HepG2 (cell line): ENCODE results near the gene NEURL1B. TPM values are rescaled to one million over a fixed set of nuclear protein-coding genes. Genes with fewer than 3 reads are reported as not detected.
A peak's percentile ranks its signal among the peaks of the same experiment; 100 is the strongest.

ENCODE experiments used
- ATAC-seq: fragments of 200-7000 bp; cut with Tn5 transposase; 3 replicates; pipeline ENCODE4 v1.9.1; 2020; ENCODE audit warnings: mild to moderate bottlenecking, moderate library complexity
- BruUV-seq: library from RNA; stranded (reverse); fragments of 400-500 nt; replicated peaks from 2 replicates; lab custom pipeline; 2021; lab: Mats Ljungman, UMichigan
- CTCF ChIA-PET: fragments of 300-600 bp; formaldehyde crosslinking; extraction: SDS; loops from one replicate; lab custom pipeline; 2021; ENCODE audit warnings: low total read pairs, inconsistent platforms, low intra/inter-chr PET ratio; lab: Yijun Ruan, JAX
- POLR2A ChIA-PET: fragments of 350-600 bp; sonication (Branson Sonifier 250); formaldehyde crosslinking; loops from one replicate; lab custom pipeline; 2020; ENCODE audit warnings: antibody characterized with exemption, inconsistent platforms; lab: Yijun Ruan, JAX
- DNase-seq: peaks from one replicate; pipeline ENCODE4 v3.0.0-alpha.2; 2015; ENCODE audit warnings: low spot score
- FAIRE-seq: peaks from 3 replicates; lab custom pipeline; 2011; peaks lifted over from hg19 to GRCh38; lab: Jason Lieb, UNC
- H2AFZ ChIP-seq: one replicate; pipeline ENCODE4 v1.6.1; 2011; ENCODE audit warnings: low read length, inconsistent platforms
- H3K27ac ChIP-seq: fragments of 300-600 bp; 3 replicates; pipeline ENCODE4 v1.8.0; 2011; ENCODE audit warnings: mixed run types, mild to moderate bottlenecking, mixed read lengths, low read length, inconsistent platforms; ENCODE audit not compliant: insufficient read depth; ENCODE audit errors: extremely low read length
- H3K27me3 ChIP-seq, 2 experiments: fragments of 200-600 bp in 1 of 2; 2 replicates in 1 of 2; 3 replicates in 1 of 2; pipeline versions ENCODE4 v1.6.0 to v1.8.0; 2011; ENCODE audit warnings: low read length in 2 of 2, mild to moderate bottlenecking in 2 of 2, moderate library complexity in 2 of 2, inconsistent platforms in 1 of 2; ENCODE audit not compliant: insufficient read depth in 2 of 2, control insufficient read depth in 1 of 2
- H3K36me3 ChIP-seq, 2 experiments: fragments of 200-600 bp in 1 of 2; replicated peaks in 1 of 2; 2 replicates in 1 of 2; 3 replicates in 1 of 2; pipeline versions ENCODE4 v1.5.1 to v1.8.0; 2011; ENCODE audit warnings: low read length in 2 of 2, inconsistent platforms in 1 of 2; ENCODE audit not compliant: insufficient read depth in 2 of 2, control insufficient read depth in 1 of 2
- H3K4me1 ChIP-seq: 2 replicates; pipeline ENCODE4 v1.5.1; 2012; ENCODE audit warnings: low read length, inconsistent platforms; ENCODE audit not compliant: insufficient read depth
- H3K4me2 ChIP-seq: 2 replicates; pipeline ENCODE4 v1.6.0; 2011; ENCODE audit warnings: low read depth, low read length, inconsistent platforms
- H3K4me3 ChIP-seq, 3 experiments: fragments of 200-600 bp in 1 of 3; sonication (generic), shearing (Covaris generic) in 1 of 3; replicated peaks in 1 of 3; 2 replicates each; pipeline ENCODE4 v1.5.1; 2011 to 2016; ENCODE audit warnings: low read length in 3 of 3, inconsistent platforms in 2 of 3, low read depth in 2 of 3, mild to moderate bottlenecking in 2 of 3, control low read depth in 1 of 3, mixed read lengths in 1 of 3; ENCODE audit not compliant: insufficient read depth in 1 of 3
- H3K79me2 ChIP-seq: one replicate; pipeline ENCODE4 v1.6.1; 2011; ENCODE audit warnings: low read length, inconsistent platforms; ENCODE audit not compliant: insufficient read depth
- H3K9ac ChIP-seq: 2 replicates; pipeline ENCODE4 v1.6.0; 2011; ENCODE audit warnings: mild to moderate bottlenecking, low read depth, low read length, inconsistent platforms; ENCODE audit not compliant: insufficient read depth
- H3K9me3 ChIP-seq: 2 replicates; pipeline ENCODE4 v1.5.1; 2012; ENCODE audit warnings: mild to moderate bottlenecking, low read length
- H4K20me1 ChIP-seq: 2 replicates; pipeline ENCODE4 v1.6.0; 2011; ENCODE audit warnings: inconsistent platforms, mild to moderate bottlenecking, low read length, moderate library complexity; ENCODE audit not compliant: insufficient read depth
- CTCF ChIP-seq: sonication (generic); formaldehyde crosslinking; IDR thresholded peaks from 2 replicates; pipeline ENCODE4 v1.5.0; 2020; ENCODE audit warnings: mild to moderate bottlenecking, missing genetic modification reagents, moderate library complexity
- FOSL1 ChIP-seq: sonication (generic); formaldehyde crosslinking; IDR thresholded peaks from 2 replicates; pipeline ENCODE4 v1.9.0; 2021; ENCODE audit warnings: missing genetic modification reagents, borderline replicate concordance
- FOXA1 ChIP-seq, 2 experiments: fragments of 450-650 bp in 1 of 2; sonication (generic) in 1 of 2; formaldehyde crosslinking in 1 of 2; IDR thresholded peaks; 2 replicates each; pipeline versions ENCODE4 v1.4.0 to v1.6.1; 2016 to 2020; ENCODE audit warnings: missing genetic modification reagents in 1 of 2
- MXI1 ChIP-seq: IDR thresholded peaks from 3 replicates; pipeline ENCODE4 v1.6.1; 2012; ENCODE audit warnings: low read depth, low read length, inconsistent platforms, borderline replicate concordance
- REPIN1 ChIP-seq: sonication (generic); formaldehyde crosslinking; IDR thresholded peaks from 2 replicates; pipeline ENCODE4 v1.8.0; 2022; ENCODE audit warnings: missing genetic modification reagents, low read depth, mild to moderate bottlenecking, borderline replicate concordance
- ZBTB7B ChIP-seq: sonication (generic); formaldehyde crosslinking; IDR thresholded peaks from 2 replicates; pipeline ENCODE4 v1.4.0; 2020; ENCODE audit warnings: missing genetic modification reagents
- ZNF256 ChIP-seq: sonication (generic); formaldehyde crosslinking; conservative IDR thresholded peaks from 2 replicates; pipeline ENCODE4 v1.4.0; 2020; ENCODE audit warnings: missing genetic modification reagents
- WGBS: methylation state at CpG from one replicate; pipeline ENCODE4 v1.1.6; 2017; ENCODE audit warnings: low lambda C conversion rate; 5-methylcytosine and 5-hydroxymethylcytosine counted together
- in situ Hi-C: cut with HindIII; loops from 2 replicates; pipeline ENCODE4 v1.10.0; 2017; ENCODE audit warnings: low pct_unique_long_range_greater_than_20kb; ENCODE audit not compliant: extremely low pct_ligation_motif_present
- intact Hi-C: fragments of 100-400 bp; cut with micrococcal nuclease; formaldehyde crosslinking; loops from one replicate; pipeline ENCODE4 v1.10.0; 2022; ENCODE audit not compliant: unreplicated experiment
- polyA plus RNA-seq, 8 experiments: library from polyadenylated mRNA; depleted of rRNA in 3 of 8; stranded (reverse) in 7 of 8; unstranded in 1 of 8; fragments of >200 nt; fragmentation: Illumina TruSeq in 4 of 8; extraction: Trizol in 4 of 8; gene quantifications; 2 replicates each; pipeline versions ENCODE4 v1.2.1 to v1.2.3, GENCODE V29; 2011 to 2016; ENCODE audit warnings: low read depth in 4 of 8, missing spikeins in 1 of 8, mixed read lengths in 1 of 8; ENCODE audit not compliant: insufficient read depth in 1 of 8
- total RNA-seq, 5 experiments: library from RNA; depleted of rRNA; stranded (reverse); fragments of >200 nt; fragmentation: Illumina TruSeq; extraction: Trizol; gene quantifications; 2 replicates each; pipeline ENCODE4 v1.2.3, GENCODE V29; 2016; ENCODE audit warnings: low read depth in 1 of 5
- TF ChIP-seq, protein P1 (sequence below): fragments of 450-650 bp; IDR thresholded peaks from 2 replicates; pipeline ENCODE4 v1.6.1; 2017; ENCODE audit warnings: mild to moderate bottlenecking
- TF ChIP-seq, protein P2 (sequence below): sonication (generic); formaldehyde crosslinking; IDR thresholded peaks from 2 replicates; pipeline ENCODE4 v1.4.0; 2020; ENCODE audit warnings: missing genetic modification reagents

Gene NEURL1B
- total and polyA plus RNA-seq, 2 of the 13 experiments (the other 11 are each of a cell fraction or from before 2014, with no cell fraction given), result 0.09 to 0.13 TPM

DNA sequence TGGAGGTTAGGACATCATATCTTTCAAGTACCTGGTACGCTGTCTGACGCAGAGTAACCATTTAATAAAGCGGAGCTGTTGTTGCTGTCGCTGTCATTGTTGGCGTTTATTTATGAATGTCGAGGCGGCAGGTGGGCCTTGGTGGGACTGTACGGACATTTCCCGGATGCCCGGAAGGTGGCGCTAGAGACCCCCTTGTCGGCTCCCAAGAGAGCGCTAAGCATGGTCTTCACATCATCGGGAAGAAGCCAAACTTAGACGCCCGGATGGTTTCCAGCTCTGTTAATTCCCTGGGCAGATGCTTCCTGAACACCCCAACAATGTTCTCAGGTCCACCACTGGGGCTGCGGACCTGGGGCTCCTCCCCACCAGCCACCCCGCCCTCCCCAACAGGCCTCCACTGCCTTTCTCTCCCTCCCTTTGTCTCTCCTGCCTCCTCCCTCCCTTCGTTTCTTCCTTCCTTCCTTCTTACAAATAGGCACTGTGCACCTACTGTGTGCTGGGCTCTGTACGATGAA, 75.8 kb downstream of the NEURL1B start (continued):
- peak; percentile 22; the same call in 1 of the 3 replicates for TF ChIP-seq MXI1
- no peak for TF ChIP-seq FOXA1 (IDR thresholded peaks at IDR 0.05)
- no peak for TF ChIP-seq FOXA1 (CRISPR knock-in tag; IDR thresholded peaks at IDR 0.05)
- TF ChIP-seq ZBTB7B (CRISPR knock-in tag), result 0 out of 2 replicates have a peak, but pooled peaks have one; percentile 15
- peak; percentile 87 for TF ChIP-seq CTCF

DNA sequence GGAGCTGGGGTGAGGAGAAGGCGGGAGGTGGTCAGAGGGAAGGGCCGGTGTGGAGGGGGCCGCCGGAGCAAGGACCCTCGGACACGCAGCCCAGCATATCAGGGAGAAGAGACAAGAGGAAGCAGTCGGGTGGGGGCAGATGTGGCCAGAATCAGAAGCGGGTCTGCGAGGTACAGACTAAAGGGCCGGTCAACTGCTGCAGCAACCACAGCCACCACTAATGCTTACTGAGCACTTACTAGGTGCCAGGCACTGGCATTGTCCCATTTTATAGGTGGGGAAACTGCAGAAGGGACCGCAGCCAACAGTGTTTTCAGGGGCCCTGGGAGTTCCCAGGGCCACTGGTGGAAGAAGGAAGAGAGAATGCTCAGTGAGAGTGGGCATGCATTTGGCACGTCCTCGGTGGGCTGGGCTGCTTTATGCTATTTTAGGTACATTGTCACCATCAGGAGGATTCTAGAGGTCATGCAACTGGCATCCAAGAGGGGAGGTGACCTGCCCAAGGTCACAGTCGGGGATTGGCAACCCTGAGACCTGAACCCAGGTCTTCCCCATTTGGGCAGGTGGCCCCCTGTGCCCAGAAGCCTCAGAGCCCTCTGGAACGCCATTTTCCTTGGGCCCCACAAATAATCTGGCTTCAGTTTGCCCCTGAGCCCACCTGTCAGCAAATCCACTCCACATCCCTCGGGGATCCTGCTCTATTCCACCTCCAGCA, 76.6 kb downstream of the NEURL1B start:
- no peak for FAIRE-seq
- Histone ChIP-seq H3K4me2 (no peak overlapping the region), H3K36me3 (no peaks in the 10 kb centered on the region), H3K4me3 (no peak overlapping the region), H2AFZ (no peak overlapping the region), H3K27me3 (peaks cover 4 to 8% of the 10 kb centered on the region in 2 experiments; a peak in 3 of 5 replicates), H3K4me1 (peaks cover 72% of the 10 kb centered on the region), H3K27ac (no peak overlapping the region), H3K79me2 (no peaks in the 10 kb centered on the region), H3K9me3 (no peaks in the 10 kb centered on the region), H4K20me1 (no peaks in the 10 kb centered on the region), H3K9ac (no peak overlapping the region)
- in situ Hi-C loops (loop anchor here (25.0 kb wide), 1 partner anchor 420 kb away; the partner anchor contains the start of gene BNIP1), intact Hi-C loops (loop anchor here (2.0 to 10.0 kb wide), 2 partner anchors 55 to 427 kb away; partner anchors contain the start of gene BNIP1)
- 68% methylated on average over 14 of the region's 16 CpGs for WGBS
- no TSS peak for BruUV-seq
- TF ChIP-seq, protein P1, sequence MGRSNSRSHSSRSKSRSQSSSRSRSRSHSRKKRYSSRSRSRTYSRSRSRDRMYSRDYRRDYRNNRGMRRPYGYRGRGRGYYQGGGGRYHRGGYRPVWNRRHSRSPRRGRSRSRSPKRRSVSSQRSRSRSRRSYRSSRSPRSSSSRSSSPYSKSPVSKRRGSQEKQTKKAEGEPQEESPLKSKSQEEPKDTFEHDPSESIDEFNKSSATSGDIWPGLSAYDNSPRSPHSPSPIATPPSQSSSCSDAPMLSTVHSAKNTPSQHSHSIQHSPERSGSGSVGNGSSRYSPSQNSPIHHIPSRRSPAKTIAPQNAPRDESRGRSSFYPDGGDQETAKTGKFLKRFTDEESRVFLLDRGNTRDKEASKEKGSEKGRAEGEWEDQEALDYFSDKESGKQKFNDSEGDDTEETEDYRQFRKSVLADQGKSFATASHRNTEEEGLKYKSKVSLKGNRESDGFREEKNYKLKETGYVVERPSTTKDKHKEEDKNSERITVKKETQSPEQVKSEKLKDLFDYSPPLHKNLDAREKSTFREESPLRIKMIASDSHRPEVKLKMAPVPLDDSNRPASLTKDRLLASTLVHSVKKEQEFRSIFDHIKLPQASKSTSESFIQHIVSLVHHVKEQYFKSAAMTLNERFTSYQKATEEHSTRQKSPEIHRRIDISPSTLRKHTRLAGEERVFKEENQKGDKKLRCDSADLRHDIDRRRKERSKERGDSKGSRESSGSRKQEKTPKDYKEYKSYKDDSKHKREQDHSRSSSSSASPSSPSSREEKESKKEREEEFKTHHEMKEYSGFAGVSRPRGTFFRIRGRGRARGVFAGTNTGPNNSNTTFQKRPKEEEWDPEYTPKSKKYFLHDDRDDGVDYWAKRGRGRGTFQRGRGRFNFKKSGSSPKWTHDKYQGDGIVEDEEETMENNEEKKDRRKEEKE, result no peak
- TF ChIP-seq, protein P2, sequence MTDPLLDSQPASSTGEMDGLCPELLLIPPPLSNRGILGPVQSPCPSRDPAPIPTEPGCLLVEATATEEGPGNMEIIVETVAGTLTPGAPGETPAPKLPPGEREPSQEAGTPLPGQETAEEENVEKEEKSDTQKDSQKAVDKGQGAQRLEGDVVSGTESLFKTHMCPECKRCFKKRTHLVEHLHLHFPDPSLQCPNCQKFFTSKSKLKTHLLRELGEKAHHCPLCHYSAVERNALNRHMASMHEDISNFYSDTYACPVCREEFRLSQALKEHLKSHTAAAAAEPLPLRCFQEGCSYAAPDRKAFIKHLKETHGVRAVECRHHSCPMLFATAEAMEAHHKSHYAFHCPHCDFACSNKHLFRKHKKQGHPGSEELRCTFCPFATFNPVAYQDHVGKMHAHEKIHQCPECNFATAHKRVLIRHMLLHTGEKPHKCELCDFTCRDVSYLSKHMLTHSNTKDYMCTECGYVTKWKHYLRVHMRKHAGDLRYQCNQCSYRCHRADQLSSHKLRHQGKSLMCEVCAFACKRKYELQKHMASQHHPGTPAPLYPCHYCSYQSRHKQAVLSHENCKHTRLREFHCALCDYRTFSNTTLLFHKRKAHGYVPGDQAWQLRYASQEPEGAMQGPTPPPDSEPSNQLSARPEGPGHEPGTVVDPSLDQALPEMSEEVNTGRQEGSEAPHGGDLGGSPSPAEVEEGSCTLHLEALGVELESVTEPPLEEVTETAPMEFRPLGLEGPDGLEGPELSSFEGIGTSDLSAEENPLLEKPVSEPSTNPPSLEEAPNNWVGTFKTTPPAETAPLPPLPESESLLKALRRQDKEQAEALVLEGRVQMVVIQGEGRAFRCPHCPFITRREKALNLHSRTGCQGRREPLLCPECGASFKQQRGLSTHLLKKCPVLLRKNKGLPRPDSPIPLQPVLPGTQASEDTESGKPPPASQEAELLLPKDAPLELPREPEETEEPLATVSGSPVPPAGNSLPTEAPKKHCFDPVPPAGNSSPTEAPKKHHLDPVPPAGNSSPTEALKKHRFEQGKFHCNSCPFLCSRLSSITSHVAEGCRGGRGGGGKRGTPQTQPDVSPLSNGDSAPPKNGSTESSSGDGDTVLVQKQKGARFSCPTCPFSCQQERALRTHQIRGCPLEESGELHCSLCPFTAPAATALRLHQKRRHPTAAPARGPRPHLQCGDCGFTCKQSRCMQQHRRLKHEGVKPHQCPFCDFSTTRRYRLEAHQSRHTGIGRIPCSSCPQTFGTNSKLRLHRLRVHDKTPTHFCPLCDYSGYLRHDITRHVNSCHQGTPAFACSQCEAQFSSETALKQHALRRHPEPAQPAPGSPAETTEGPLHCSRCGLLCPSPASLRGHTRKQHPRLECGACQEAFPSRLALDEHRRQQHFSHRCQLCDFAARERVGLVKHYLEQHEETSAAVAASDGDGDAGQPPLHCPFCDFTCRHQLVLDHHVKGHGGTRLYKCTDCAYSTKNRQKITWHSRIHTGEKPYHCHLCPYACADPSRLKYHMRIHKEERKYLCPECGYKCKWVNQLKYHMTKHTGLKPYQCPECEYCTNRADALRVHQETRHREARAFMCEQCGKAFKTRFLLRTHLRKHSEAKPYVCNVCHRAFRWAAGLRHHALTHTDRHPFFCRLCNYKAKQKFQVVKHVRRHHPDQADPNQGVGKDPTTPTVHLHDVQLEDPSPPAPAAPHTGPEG (CRISPR knock-in tag), result no peak
- TF ChIP-seq ZNF256, result no peak
- no peak for TF ChIP-seq REPIN1 (CRISPR knock-in tag)
- no peak for TF ChIP-seq FOSL1 (CRISPR knock-in tag)
- ChIA-PET CTCF (interaction anchor here (0.5 to 6.7 kb wide), 5 partner anchors 20 to 215 kb away, joined by 3 to 66 read pairs (median 6); partner anchors contain the start of gene DUSP1), POLR2A (interaction anchor here (1.5 kb wide), 1 partner anchor 54 kb away, joined by 4 read pairs; the partner anchor contains the start of gene DUSP1)
- ATAC-seq, result no peak
- DNase-seq, result no peak
